HFFc6 (cell line): ENCODE data around the gene HELZ. TPM values are rescaled to one million over a fixed set of nuclear protein-coding genes. Genes with fewer than 3 reads are reported as not detected.

ENCODE experiments used
- DNase-seq: peaks from one replicate; pipeline ENCODE4 v3.0.0-alpha.2; 2018
- H3K27ac Mint-ChIP-seq: 2 replicates; pipeline ENCODE4 v1.8.0; 2020; ENCODE audit warnings: mild to moderate bottlenecking, mixed read lengths
- H3K27me3 Mint-ChIP-seq: 2 replicates; pipeline ENCODE4 v1.8.0; 2021; ENCODE audit warnings: mild to moderate bottlenecking, moderate library complexity, mixed read lengths; ENCODE audit not compliant: insufficient read depth
- H3K36me3 Mint-ChIP-seq: 2 replicates; pipeline ENCODE4 v1.8.0; 2021; ENCODE audit warnings: low read depth, mixed read lengths
- H3K4me1 Mint-ChIP-seq: 2 replicates; pipeline ENCODE4 v1.8.0; 2020; ENCODE audit warnings: low read depth, mixed read lengths
- H3K4me3 Mint-ChIP-seq: 2 replicates; pipeline ENCODE4 v1.8.0; 2020; ENCODE audit warnings: mild to moderate bottlenecking, moderate library complexity, mixed read lengths
- H3K9me3 Mint-ChIP-seq: 2 replicates; pipeline ENCODE4 v1.8.0; 2020; ENCODE audit warnings: mild to moderate bottlenecking, mixed read lengths
- CTCF ChIP-seq: fragments of 200-600 bp; sonication (generic); IDR thresholded peaks from 2 replicates; pipeline ENCODE4 v1.5.0; 2021; ENCODE audit warnings: antibody characterized with exemption, mild to moderate bottlenecking
- total RNA-seq, 6 experiments: library from RNA; stranded (reverse); fragmentation: NEBNext Ultra II Directional; extraction: Animal tissue kit (Norgen Biotek cat#: 25700); gene quantifications; 2 replicates in 1 of 6; 3 replicates in 5 of 6; pipeline ENCODE4 v1.2.3, GENCODE V29; 2021

The HELZ gene
- total RNA-seq, 6 experiments from 2014 or later = 36.0 to 46.2 (median 38.4) TPM

DNA sequence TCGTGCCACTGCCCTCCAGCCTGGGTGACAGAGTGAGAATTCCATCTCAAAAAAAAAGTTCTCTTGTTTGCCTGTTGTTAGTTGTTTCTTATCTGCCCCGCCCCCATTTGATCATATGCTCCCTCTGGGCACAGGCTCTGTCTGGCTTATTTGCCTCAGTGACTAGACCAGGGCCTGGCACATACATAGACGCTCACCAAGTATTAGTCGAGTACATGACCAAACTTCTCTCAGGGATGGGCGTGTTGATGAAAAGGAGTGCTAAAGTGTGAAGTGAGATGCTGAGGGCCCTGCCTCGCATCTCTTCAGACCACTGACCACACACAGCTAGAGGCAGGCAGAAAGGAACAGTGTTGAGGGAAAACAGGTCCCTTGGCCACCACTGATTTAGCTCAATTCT, 3.3 kb upstream of the HELZ start:
- no peaks in the 10 kb centered on the region for H3K9me3 Mint-ChIP-seq
- H3K36me3 Mint-ChIP-seq = 0 out of 2 replicates have a peak, but pooled peaks cover 6% of the 10 kb centered on the region
- TF ChIP-seq CTCF = no peak
- peaks cover 20% of the 10 kb centered on the region for H3K4me1 Mint-ChIP-seq
- H3K27ac Mint-ChIP-seq = no peak overlapping the region
- H3K27me3 Mint-ChIP-seq = peaks cover 6% of the 10 kb centered on the region; the same call in 1 of the 2 replicates
- no peak overlapping the region for H3K4me3 Mint-ChIP-seq
- DNase-seq = no peak

- Mint-ChIP-seq H3K4me1 (peaks cover 25% of the 10 kb centered on the region), H3K4me3 (no peak overlapping the region), H3K9me3 (no peaks in the 10 kb centered on the region), H3K27me3 (peaks cover 6% of the 10 kb centered on the region; the same call in 1 of the 2 replicates), H3K36me3 (0 out of 2 replicates have a peak, but pooled peaks cover 6% of the 10 kb centered on the region), H3K27ac (no peak overlapping the region)
- DNase-seq = no peak
- TF ChIP-seq CTCF = no peak
Measured at GRCh38 chr17:67247416-67247900, 2.5 kb upstream of the HELZ start.

- 0 out of 2 replicates have a peak, but pooled peaks cover 7% of the 10 kb centered on the region for H3K36me3 Mint-ChIP-seq
- H3K4me1 Mint-ChIP-seq = peaks cover 28% of the 10 kb centered on the region
- H3K27ac Mint-ChIP-seq = no peak overlapping the region
- H3K9me3 Mint-ChIP-seq = no peaks in the 10 kb centered on the region
- no peak for TF ChIP-seq CTCF
- H3K4me3 Mint-ChIP-seq = peak overlapping the region; percentile 84
- peak; percentile 43 for DNase-seq
- H3K27me3 Mint-ChIP-seq = peaks cover 6% of the 10 kb centered on the region; the same call in 1 of the 2 replicates
Measured at GRCh38 chr17:67246653-67247415, 1.8 kb upstream of the HELZ start.

GRCh38 chr17:67246403-67246652, 1.3 kb upstream of the HELZ start:
- no peak for TF ChIP-seq CTCF
- Mint-ChIP-seq H3K27ac (no peak overlapping the region), H3K4me1 (peaks cover 33% of the 10 kb centered on the region), H3K36me3 (0 out of 2 replicates have a peak, but pooled peaks cover 12% of the 10 kb centered on the region), H3K27me3 (peaks cover 6% of the 10 kb centered on the region; the same call in 1 of the 2 replicates), H3K9me3 (no peaks in the 10 kb centered on the region), H3K4me3 (peak overlapping the region; percentile 84)
- no peak for DNase-seq

DNA sequence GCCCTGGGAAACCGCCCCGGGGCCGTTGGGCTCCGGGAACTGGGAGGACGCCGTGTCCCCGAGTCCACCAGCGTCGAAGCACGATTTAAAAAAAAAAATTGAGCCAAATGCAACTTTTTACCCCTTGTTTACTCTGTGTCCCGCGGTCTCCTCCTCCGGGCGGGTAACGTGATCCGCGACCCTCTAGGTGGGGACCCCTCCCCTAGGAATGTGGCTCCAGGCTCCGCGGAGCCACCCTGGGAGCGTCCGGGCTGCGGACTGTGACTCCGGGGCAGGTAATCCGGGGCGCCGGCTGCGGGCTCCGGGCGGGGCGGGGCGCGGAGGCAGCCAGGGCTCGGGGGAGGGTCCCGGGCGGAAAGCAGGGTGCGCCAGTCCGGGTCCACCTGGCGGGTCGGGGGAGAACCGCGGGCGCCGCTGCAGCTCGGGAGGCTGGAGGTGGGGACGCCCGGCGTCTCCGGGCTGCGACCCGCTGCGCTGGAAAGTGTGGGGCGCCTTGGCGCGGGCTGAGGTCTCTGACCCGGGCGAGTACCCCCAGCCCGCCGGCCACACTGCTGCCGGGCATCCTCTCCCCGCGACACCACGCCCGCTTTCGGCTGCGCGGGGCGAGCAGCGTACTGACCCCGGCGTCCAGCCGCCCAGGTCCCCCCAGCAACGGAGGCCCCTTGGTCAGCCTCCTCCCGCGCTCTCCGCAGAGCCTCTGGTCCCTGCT, 852 bp upstream of the HELZ start:
- Mint-ChIP-seq H3K27me3 (peaks cover 4% of the 10 kb centered on the region; the same call in 1 of the 2 replicates), H3K4me1 (peaks cover 38% of the 10 kb centered on the region), H3K9me3 (no peaks in the 10 kb centered on the region), H3K27ac (no peak overlapping the region), H3K36me3 (0 out of 2 replicates have a peak, but pooled peaks cover 15% of the 10 kb centered on the region), H3K4me3 (peak overlapping the region; percentile 84)
- DNase-seq = no peak
- TF ChIP-seq CTCF = peak; percentile 25
